Mesothelial cell of epicardium (in vitro differentiated cells): ENCODE data around the gene RPL10A. TPM values are rescaled to one million over a fixed set of nuclear protein-coding genes. Genes with fewer than 3 reads are reported as not detected.

Source experiments
- DNase-seq, 2 experiments: peaks; one replicate each; pipeline ENCODE4 v3.0.0; 2021; ENCODE audit warnings: low spot score in 2 of 2; ENCODE audit not compliant: unreplicated experiment in 2 of 2
- H3K27ac Mint-ChIP-seq: 2 replicates; pipeline ENCODE4 v1.8.0; 2021; ENCODE audit warnings: mixed read lengths
- H3K27me3 Mint-ChIP-seq: 2 replicates; pipeline ENCODE4 v1.8.0; 2021; ENCODE audit warnings: low read depth, mixed read lengths
- H3K36me3 Mint-ChIP-seq: 2 replicates; pipeline ENCODE4 v1.8.0; 2021; ENCODE audit warnings: mixed read lengths
- H3K4me1 Mint-ChIP-seq: 2 replicates; pipeline ENCODE4 v1.8.0; 2021; ENCODE audit warnings: mixed read lengths
- H3K4me3 Mint-ChIP-seq: 2 replicates; pipeline ENCODE4 v1.8.0; 2021; ENCODE audit warnings: mild to moderate bottlenecking, moderate library complexity, mixed read lengths
- H3K9me3 Mint-ChIP-seq: 2 replicates; pipeline ENCODE4 v1.8.0; 2021; ENCODE audit warnings: mixed read lengths
- CTCF ChIP-seq: fragments of 200-600 bp; sonication (generic); IDR thresholded peaks from one replicate; pipeline ENCODE4 v1.5.0; 2021; ENCODE audit warnings: antibody characterized with exemption; ENCODE audit not compliant: unreplicated experiment
- total RNA-seq: library from RNA; stranded (reverse); gene quantifications from 3 replicates; pipeline ENCODE4 v1.2.1, GENCODE V29; 2021

RPL10A gene
- 1,840 to 1,922 TPM (median 1,906 TPM) in 3 replicates for total RNA-seq

GRCh38 chr6:35468181-35468979 lies at the start of gene RPL10A:
Gene RPL10A, plus strand, starts transcription at chr6:35468401. Its CDS starts 34 bp downstream, at chr6:35468435.
- Mint-ChIP-seq H3K9me3 (no peaks in the 10 kb centered on the region), H3K4me3 (peak within 1 kb of the TSS; percentile 97), H3K4me1 (peaks cover 39% of the 10 kb centered on the region), H3K27ac (peak within 1 kb of the TSS; percentile 100), H3K36me3 (peaks cover 9% of the 10 kb centered on the region), H3K27me3 (no peaks in the 10 kb centered on the region)
- peak; percentile 91 to 94 for DNase-seq
- peak; percentile 94 for TF ChIP-seq CTCF

- Mint-ChIP-seq H3K4me3 (no peak overlapping the region), H3K36me3 (peaks cover 12% of the 10 kb centered on the region), H3K27ac (no peak overlapping the region), H3K4me1 (peaks cover 12% of the 10 kb centered on the region), H3K27me3 (no peaks in the 10 kb centered on the region), H3K9me3 (no peaks in the 10 kb centered on the region)
- no peak for DNase-seq
- no peak for TF ChIP-seq CTCF
These were observed 48.8 kb upstream of the RPL10A start for GRCh38 chr6:35419417-35419816.

GRCh38 chr6:35419961-35420360 lies 48.2 kb upstream of the RPL10A start:
- Mint-ChIP-seq H3K4me3 (no peak overlapping the region), H3K36me3 (peaks cover 12% of the 10 kb centered on the region), H3K4me1 (peaks cover 8% of the 10 kb centered on the region), H3K27ac (no peak overlapping the region), H3K9me3 (no peaks in the 10 kb centered on the region), H3K27me3 (no peaks in the 10 kb centered on the region)
- no peak for TF ChIP-seq CTCF
- no peak for DNase-seq

- H3K27me3 Mint-ChIP-seq: no peaks in the 10 kb centered on the region
- TF ChIP-seq CTCF: no peak
- H3K4me3 Mint-ChIP-seq: no peak overlapping the region
- peaks cover 14% of the 10 kb centered on the region for H3K9me3 Mint-ChIP-seq
- peak overlapping the region; percentile 89 for H3K27ac Mint-ChIP-seq
- peaks cover 31% of the 10 kb centered on the region for H3K36me3 Mint-ChIP-seq
- no peak for DNase-seq
- H3K4me1 Mint-ChIP-seq: peaks cover 4% of the 10 kb centered on the region
These were observed 42.9 kb upstream of the RPL10A start for GRCh38 chr6:35425284-35425683.

GRCh38 chr6:35426074-35426473 lies 42.1 kb upstream of the RPL10A start:
- Mint-ChIP-seq H3K27ac (peak overlapping the region; percentile 69), H3K27me3 (no peaks in the 10 kb centered on the region), H3K4me1 (peaks cover 4% of the 10 kb centered on the region), H3K4me3 (no peak overlapping the region), H3K36me3 (peaks cover 31% of the 10 kb centered on the region), H3K9me3 (peaks cover 16% of the 10 kb centered on the region)
- DNase-seq: no peak
- no peak for TF ChIP-seq CTCF
